ENCODE data around the gene CRAT.

- TF ChIP-seq CTCF (IDR thresholded peaks at IDR 0.05): no peak
- no peak for TF ChIP-seq POLR2A (IDR thresholded peaks at IDR 0.05)
Measured at GRCh38 chr9:129136446-129137035, 25.9 kb upstream of the CRAT start.

Data from Peyer's patch (tissue), 4 donors.